Heart left ventricle (tissue), 16 donors: Measurements from ENCODE around the gene SLC44A1. TPM values are rescaled to one million over a fixed set of nuclear protein-coding genes. Genes with fewer than 3 reads are reported as not detected.

Source experiments
- ATAC-seq, 4 donors: fragments of 200-7000 bp; cut with Tn5 transposase; one replicate each; pipeline ENCODE4 v1.9.1; 2020 to 2022; ENCODE audit warnings: moderate library complexity in 4 of 4, mild to moderate bottlenecking in 3 of 4, moderate number of reproducible peaks in 1 of 4
- DNase-seq, 5 donors: peaks; one replicate each; pipeline ENCODE4 v3.0.0-alpha.2; 2020
- H3K27ac ChIP-seq, 12 donors: fragments of 200-600 bp; sonication (generic) in 4 of 12; one replicate each; pipeline versions ENCODE4 v1.5.0 to v1.8.0; 2016 to 2022; ENCODE audit warnings: mild to moderate bottlenecking in 2 of 12
- H3K27me3 ChIP-seq, 9 donors: fragments of 200-600 bp; sonication (generic) in 2 of 9; one replicate each; pipeline versions ENCODE4 v1.5.1 to v1.8.0; 2016 to 2022; ENCODE audit warnings: mild to moderate bottlenecking in 3 of 9
- H3K36me3 ChIP-seq, 9 donors: fragments of 200-600 bp; sonication (generic) in 2 of 9; one replicate each; pipeline versions ENCODE4 v1.5.0 to v1.8.0; 2018 to 2022; ENCODE audit warnings: mild to moderate bottlenecking in 2 of 9
- H3K4me1 ChIP-seq, 12 donors: fragments of 200-600 bp; sonication (generic) in 4 of 12; one replicate each; pipeline versions ENCODE4 v1.5.0 to v1.8.0; 2016 to 2022; ENCODE audit warnings: mild to moderate bottlenecking in 3 of 12
- H3K4me3 ChIP-seq, 12 donors: fragments of 200-600 bp; sonication (generic) in 4 of 12; one replicate each; pipeline versions ENCODE4 v1.5.0 to v1.8.0; 2017 to 2022; ENCODE audit warnings: mild to moderate bottlenecking in 9 of 12, moderate library complexity in 4 of 12
- H3K9me3 ChIP-seq, 12 donors: fragments of 200-600 bp; sonication (generic) in 4 of 12; one replicate each; pipeline versions ENCODE4 v1.5.0 to v1.8.0; 2016 to 2022; ENCODE audit warnings: mild to moderate bottlenecking in 1 of 12
- POLR2A ChIP-seq, 2 donors: fragments of 450-650 bp; IDR thresholded peaks; one replicate each; pipeline ENCODE4 v1.6.1; 2017; ENCODE audit warnings: antibody characterized with exemption in 2 of 2, mild to moderate bottlenecking in 2 of 2, moderate library complexity in 2 of 2
- WGBS, 4 donors: extraction: QIAGEN DNeasy Blood & Tissue Kit in 2 of 4; methylation state at CpG; one replicate each; pipeline versions ENCODE4 v1.1.5 to v1.1.7; 2013 to 2018; 5-methylcytosine and 5-hydroxymethylcytosine counted together
- intact Hi-C, 10 donors: fragments of 100-400 bp; cut with DNase I; formaldehyde crosslinking; loops; one replicate each; pipeline versions ENCODE4 v1.11.1 to v1.14.2; 2022
- polyA plus RNA-seq, 2 donors: library from polyadenylated mRNA; stranded (reverse); fragments of 200-250 nt; gene quantifications; one replicate each; pipeline ENCODE4 v1.2.3, GENCODE V29; 2013
- total RNA-seq, 9 donors: library from RNA; depleted of rRNA in 2 of 9; stranded (reverse); fragments of >200 nt in 2 of 9; fragmentation: NEBNext Ultra II Directional in 3 of 9; extraction: Animal tissue kit (Norgen Biotek cat#: 25700) in 3 of 9; gene quantifications; one replicate each; pipeline versions ENCODE4 v1.1.0 to v1.2.4, GENCODE V29; 2016 to 2023
- TF ChIP-seq, protein P1 (sequence below), 12 donors: fragments of 200-600 bp; sonication (generic) in 4 of 12; IDR thresholded peaks; one replicate each; pipeline versions ENCODE4 v1.5.0 to v1.8.0; 2018 to 2022; ENCODE audit warnings: antibody characterized with exemption in 12 of 12, mild to moderate bottlenecking in 5 of 12
- donor health status: ischemic (EF 13 %, LVEDD 7.1; RV severe dilation, severe dysfunction).
- donor health status: healthy with polysubstance abuse.
- donor health status: DM: no; HTN: yes; CAD: no.
- donor health status: DM: no; HTN: no; CAD: no.
- donor health status: ischemic (EF 25% LVEDD 6.9; RV normal size, moderate dysfunction).
- donor health status: ischemic (EF 25% LVEDD 5.7; RV mildly dilated, moderate dysfunction).
- donor health status: healthy.
- donor health status: DM: yes; HTN: yes; CAD: no.
- donor health status: ischemic (EF 35%, LVEDD 5.7; RV mildly dilated, moderate dysfunction).
- donor health status: nonischemic (EF 11% LVEDD 7.7; RV severe dilation, severe dysfunction).
- donor health status: DM: yes; HTN: yes; CAD: no.
- donor health status: PGD.
- donor health status: ischemic (EF 29% LVEDD 5.4; RV normal size, mild dysfunction).
- donor health status: nonischemic (EF 23%, LVEDD 6.1; RV moderate dilation, normal function).

The SLC44A1 gene
- total and polyA plus RNA-seq, 11 donors = 5.1 to 29.4 (median 21.3) TPM

DNA sequence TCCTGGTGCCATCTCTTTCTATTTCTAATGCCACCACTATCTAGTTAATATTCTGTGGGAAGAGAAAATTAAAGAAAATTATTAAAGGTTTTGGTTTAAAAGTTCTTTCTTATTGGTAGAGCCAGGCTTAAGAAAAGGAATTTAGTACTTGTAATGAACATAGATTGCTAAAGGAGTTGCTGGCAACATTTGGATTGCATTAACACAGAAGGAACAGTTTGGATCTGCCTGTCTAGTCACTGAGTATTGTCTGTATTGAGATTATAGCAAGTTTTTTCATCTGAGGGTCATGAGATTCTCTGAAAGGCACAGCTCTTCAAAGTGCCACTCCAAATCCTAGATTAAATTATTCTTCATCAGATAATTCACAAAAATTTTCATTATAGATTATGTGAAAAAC is 235.4 kb downstream of the SLC44A1 start:
- no peaks in the 10 kb centered on the region for H3K4me1 ChIP-seq
- TF ChIP-seq, protein P1, sequence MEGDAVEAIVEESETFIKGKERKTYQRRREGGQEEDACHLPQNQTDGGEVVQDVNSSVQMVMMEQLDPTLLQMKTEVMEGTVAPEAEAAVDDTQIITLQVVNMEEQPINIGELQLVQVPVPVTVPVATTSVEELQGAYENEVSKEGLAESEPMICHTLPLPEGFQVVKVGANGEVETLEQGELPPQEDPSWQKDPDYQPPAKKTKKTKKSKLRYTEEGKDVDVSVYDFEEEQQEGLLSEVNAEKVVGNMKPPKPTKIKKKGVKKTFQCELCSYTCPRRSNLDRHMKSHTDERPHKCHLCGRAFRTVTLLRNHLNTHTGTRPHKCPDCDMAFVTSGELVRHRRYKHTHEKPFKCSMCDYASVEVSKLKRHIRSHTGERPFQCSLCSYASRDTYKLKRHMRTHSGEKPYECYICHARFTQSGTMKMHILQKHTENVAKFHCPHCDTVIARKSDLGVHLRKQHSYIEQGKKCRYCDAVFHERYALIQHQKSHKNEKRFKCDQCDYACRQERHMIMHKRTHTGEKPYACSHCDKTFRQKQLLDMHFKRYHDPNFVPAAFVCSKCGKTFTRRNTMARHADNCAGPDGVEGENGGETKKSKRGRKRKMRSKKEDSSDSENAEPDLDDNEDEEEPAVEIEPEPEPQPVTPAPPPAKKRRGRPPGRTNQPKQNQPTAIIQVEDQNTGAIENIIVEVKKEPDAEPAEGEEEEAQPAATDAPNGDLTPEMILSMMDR (IDR thresholded peaks at IDR 0.05) = no peak
- TF ChIP-seq POLR2A (IDR thresholded peaks at IDR 0.05) = no peak
- DNase-seq (no peak), ATAC-seq (no peak)
- intact Hi-C loops = loop anchor here in 7 of 10 donors (5.0 to 10.0 kb wide), 2 partner anchors 53 to 55 kb away; no protein-coding TSS in a partner anchor
- no peaks in the 10 kb centered on the region for H3K9me3 ChIP-seq
- H3K27ac ChIP-seq = no peak overlapping the region
- no peaks in the 10 kb centered on the region for H3K27me3 ChIP-seq
- no peak overlapping the region for H3K4me3 ChIP-seq
- H3K36me3 ChIP-seq = peaks cover 0 to 5% (median 0%) of the 10 kb centered on the region in 9 donors

DNA sequence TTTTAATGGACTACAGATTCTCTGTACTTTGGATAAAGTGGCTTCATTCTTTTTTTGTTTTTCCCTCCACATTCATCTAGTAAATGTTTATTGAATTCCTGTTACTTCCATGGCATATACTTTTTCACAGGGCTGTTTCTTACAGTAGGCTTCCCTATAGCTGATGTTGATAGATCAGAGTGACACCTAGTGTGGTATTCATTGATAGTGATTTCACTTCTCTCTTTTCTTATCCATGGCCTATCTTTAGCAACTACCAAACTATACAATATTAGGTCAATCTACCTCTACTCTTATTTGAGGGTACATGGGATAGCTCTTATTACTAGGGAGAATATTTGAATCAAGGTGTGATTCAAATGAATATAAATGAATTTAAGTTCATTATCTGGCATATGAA is 239.2 kb downstream of the SLC44A1 start:
- Histone ChIP-seq H3K27ac (no peak overlapping the region), H3K27me3 (no peaks in the 10 kb centered on the region), H3K4me1 (no peaks in the 10 kb centered on the region), H3K4me3 (no peak overlapping the region), H3K36me3 (peaks cover 0 to 23% (median 3%) of the 10 kb centered on the region in 9 donors), H3K9me3 (no peaks in the 10 kb centered on the region)
- intact Hi-C loops = no loop called here
- no peak for DNase-seq
- no peak for ATAC-seq
- TF ChIP-seq, protein P1 (IDR thresholded peaks at IDR 0.05) = no peak
- no peak for TF ChIP-seq POLR2A (IDR thresholded peaks at IDR 0.05)

- no peak overlapping the region for H3K4me3 ChIP-seq
- no peak overlapping the region for H3K27ac ChIP-seq
- TF ChIP-seq POLR2A (IDR thresholded peaks at IDR 0.05) = no peak
- TF ChIP-seq, protein P1 (IDR thresholded peaks at IDR 0.05) = no peak
- WGBS, 4 donors = 95 to 99% (median 96%) methylated on average over 2 of the region's 2 CpGs
- intact Hi-C loops = no loop called here
- H3K9me3 ChIP-seq = no peaks in the 10 kb centered on the region
- no peak for DNase-seq
- H3K4me1 ChIP-seq = no peaks in the 10 kb centered on the region
- no peaks in the 10 kb centered on the region for H3K27me3 ChIP-seq
- H3K36me3 ChIP-seq = peaks cover 0 to 25% (median 3%) of the 10 kb centered on the region in 9 donors
- ATAC-seq = no peak
Observed at GRCh38 chr9:105484226-105484625, 239.8 kb downstream of the SLC44A1 start.

- peaks cover 0 to 3% (median 0%) of the 10 kb centered on the region in 12 donors for H3K9me3 ChIP-seq
- TF ChIP-seq, protein P1 (IDR thresholded peaks at IDR 0.05) = no peak
- no peak for TF ChIP-seq POLR2A (IDR thresholded peaks at IDR 0.05)
- intact Hi-C loops = no loop called here
- peaks cover 0 to 26% (median 3%) of the 10 kb centered on the region in 9 donors for H3K36me3 ChIP-seq
- H3K4me1 ChIP-seq = no peaks in the 10 kb centered on the region
- ATAC-seq (no peak), DNase-seq (no peak)
- no peak overlapping the region for H3K27ac ChIP-seq
- no peak overlapping the region for H3K4me3 ChIP-seq
- H3K27me3 ChIP-seq = no peaks in the 10 kb centered on the region
Observed at GRCh38 chr9:105485131-105485530, 240.7 kb downstream of the SLC44A1 start.

Other genes starting within 250 kb of the SLC44A1 start
- 10 to 100 TPM in 2 of 9 donors, 1 to 10 TPM in 7; 3.7 to 14.0 (median 8.7) TPM for gene FSD1L, start 203.4 kb downstream of the SLC44A1 start, total RNA-seq
- 1 to 10 TPM; 2.1 to 4.4 TPM for gene FSD1L, start 203.4 kb downstream of the SLC44A1 start, polyA plus RNA-seq